Adrenal gland (tissue), 5 donors: ENCODE data around the gene COX19.

ENCODE experiments used
- POLR2A ChIP-seq, 2 donors: fragments of 450-650 bp; IDR thresholded peaks; one replicate each; pipeline ENCODE4 v1.6.1; 2017; ENCODE audit warnings: antibody characterized with exemption in 2 of 2, mild to moderate bottlenecking in 2 of 2, moderate library complexity in 1 of 2
- TF ChIP-seq, protein P1 (sequence below), 6 experiments: fragments of 450-650 bp in 4 of 6; fragments of 200-600 bp in 2 of 6; sonication (generic) in 1 of 6; IDR thresholded peaks; 1 replicate in 5 of 6; 2 replicates in 1 of 6; pipeline versions ENCODE4 v1.5.1 to v1.8.0; 2016 to 2021; ENCODE audit warnings: antibody characterized with exemption in 6 of 6, mild to moderate bottlenecking in 2 of 6, moderate library complexity in 1 of 6
- donor health status: DM: no; HTN: no; CAD: no.

DNA sequence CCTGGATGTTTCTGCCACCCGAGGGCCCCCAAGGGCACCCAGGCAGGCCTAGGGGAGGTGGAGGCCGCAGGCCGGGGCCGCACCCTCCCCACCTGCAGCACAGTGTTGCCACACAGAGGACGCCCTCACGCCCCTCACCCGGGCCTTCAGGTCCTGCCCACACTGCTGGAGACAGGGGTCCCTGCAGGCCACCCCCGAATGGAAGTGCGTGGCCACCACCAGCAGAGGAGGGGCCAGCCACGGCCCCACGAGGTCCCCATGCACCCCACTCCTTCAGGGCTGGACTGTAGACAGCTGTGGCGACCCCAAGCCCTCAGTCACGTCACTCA, 56.3 kb downstream of the COX19 start:
- TF ChIP-seq, protein P1, sequence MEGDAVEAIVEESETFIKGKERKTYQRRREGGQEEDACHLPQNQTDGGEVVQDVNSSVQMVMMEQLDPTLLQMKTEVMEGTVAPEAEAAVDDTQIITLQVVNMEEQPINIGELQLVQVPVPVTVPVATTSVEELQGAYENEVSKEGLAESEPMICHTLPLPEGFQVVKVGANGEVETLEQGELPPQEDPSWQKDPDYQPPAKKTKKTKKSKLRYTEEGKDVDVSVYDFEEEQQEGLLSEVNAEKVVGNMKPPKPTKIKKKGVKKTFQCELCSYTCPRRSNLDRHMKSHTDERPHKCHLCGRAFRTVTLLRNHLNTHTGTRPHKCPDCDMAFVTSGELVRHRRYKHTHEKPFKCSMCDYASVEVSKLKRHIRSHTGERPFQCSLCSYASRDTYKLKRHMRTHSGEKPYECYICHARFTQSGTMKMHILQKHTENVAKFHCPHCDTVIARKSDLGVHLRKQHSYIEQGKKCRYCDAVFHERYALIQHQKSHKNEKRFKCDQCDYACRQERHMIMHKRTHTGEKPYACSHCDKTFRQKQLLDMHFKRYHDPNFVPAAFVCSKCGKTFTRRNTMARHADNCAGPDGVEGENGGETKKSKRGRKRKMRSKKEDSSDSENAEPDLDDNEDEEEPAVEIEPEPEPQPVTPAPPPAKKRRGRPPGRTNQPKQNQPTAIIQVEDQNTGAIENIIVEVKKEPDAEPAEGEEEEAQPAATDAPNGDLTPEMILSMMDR (IDR thresholded peaks at IDR 0.05): no peak
- TF ChIP-seq POLR2A (IDR thresholded peaks at IDR 0.05): no peak
